ENCODE data around the gene MKS1. TPM values are rescaled to one million over a fixed set of nuclear protein-coding genes. Genes with fewer than 3 reads are reported as not detected.

Gene MKS1
- total RNA-seq, 1 experiment from 2014 or later: 23.9 TPM

GRCh38 chr17:58208344-58208743 is 10.7 kb downstream of the MKS1 start:
- H3K9ac ChIP-seq (ENCODE audit: low read length): no peak overlapping the region
- H3F3A ChIP-seq (ENCODE audit: low read length, unreplicated experiment): no peaks in the 10 kb centered on the region
- intact Hi-C loops (cut with micrococcal nuclease): no loop called here
- H3K4me3 ChIP-seq (ENCODE audit: low read length): no peak overlapping the region
- DNase-seq: no peak
- H3K27me3 ChIP-seq (ENCODE audit: low read length): no peaks in the 10 kb centered on the region
- H3K4me2 ChIP-seq (ENCODE audit: low read length): no peak overlapping the region
- no peaks in the 10 kb centered on the region for H3K9me2 ChIP-seq (replicated peaks; ENCODE audit: low read length)
- ChIA-PET POLR2A (ENCODE audit: unreplicated experiment) (no interaction called here), CTCF (no interaction called here)
- no peaks in the 10 kb centered on the region for H3K4me1 ChIP-seq (ENCODE audit: insufficient read depth, low read length)
- H3K9me3 ChIP-seq (ENCODE audit: low read length): no peaks in the 10 kb centered on the region
- no peaks in the 10 kb centered on the region for H4K20me1 ChIP-seq (ENCODE audit: low read length)
- H3K79me2 ChIP-seq (ENCODE audit: low read length): no peaks in the 10 kb centered on the region
- H2AFZ ChIP-seq (ENCODE audit: low read length): no peak overlapping the region
- H3K27ac ChIP-seq (ENCODE audit: low read length): no peak overlapping the region
- no TSS peak for BruUV-seq (replicated peaks)
- H3K36me3 ChIP-seq (ENCODE audit: low read depth, low read length): peaks cover 7% of the 10 kb centered on the region
- TF ChIP-seq, protein P1, sequence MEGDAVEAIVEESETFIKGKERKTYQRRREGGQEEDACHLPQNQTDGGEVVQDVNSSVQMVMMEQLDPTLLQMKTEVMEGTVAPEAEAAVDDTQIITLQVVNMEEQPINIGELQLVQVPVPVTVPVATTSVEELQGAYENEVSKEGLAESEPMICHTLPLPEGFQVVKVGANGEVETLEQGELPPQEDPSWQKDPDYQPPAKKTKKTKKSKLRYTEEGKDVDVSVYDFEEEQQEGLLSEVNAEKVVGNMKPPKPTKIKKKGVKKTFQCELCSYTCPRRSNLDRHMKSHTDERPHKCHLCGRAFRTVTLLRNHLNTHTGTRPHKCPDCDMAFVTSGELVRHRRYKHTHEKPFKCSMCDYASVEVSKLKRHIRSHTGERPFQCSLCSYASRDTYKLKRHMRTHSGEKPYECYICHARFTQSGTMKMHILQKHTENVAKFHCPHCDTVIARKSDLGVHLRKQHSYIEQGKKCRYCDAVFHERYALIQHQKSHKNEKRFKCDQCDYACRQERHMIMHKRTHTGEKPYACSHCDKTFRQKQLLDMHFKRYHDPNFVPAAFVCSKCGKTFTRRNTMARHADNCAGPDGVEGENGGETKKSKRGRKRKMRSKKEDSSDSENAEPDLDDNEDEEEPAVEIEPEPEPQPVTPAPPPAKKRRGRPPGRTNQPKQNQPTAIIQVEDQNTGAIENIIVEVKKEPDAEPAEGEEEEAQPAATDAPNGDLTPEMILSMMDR (conservative IDR thresholded peaks at IDR 0.05; ENCODE audit: low read depth, low read length): no peak
- TF ChIP-seq EZH2 (IDR thresholded peaks at IDR 0.05; ENCODE audit: low read length, unreplicated experiment): no peak
- no peak for ATAC-seq

DNA sequence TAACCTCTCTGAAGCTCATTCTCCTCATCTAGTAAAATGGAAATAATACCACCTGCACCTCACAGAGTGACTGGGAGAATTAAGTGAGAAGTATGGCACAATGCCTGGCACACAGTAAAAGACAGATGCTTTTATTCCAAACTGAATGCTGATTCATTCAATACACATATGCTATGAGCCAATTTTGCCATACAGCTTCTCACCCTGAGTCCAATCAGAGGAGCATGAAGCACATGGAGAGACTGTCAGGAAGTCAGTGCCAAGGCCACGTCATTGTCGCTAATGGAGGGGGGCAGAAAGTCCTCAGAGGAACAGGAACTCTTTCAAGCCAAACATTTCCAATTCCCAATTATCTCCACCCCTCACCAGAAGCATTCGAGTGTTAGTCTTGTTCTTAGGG is 11.6 kb downstream of the MKS1 start:
- no peaks in the 10 kb centered on the region for H3K9me3 ChIP-seq (ENCODE audit: low read length)
- no peak for DNase-seq
- no peaks in the 10 kb centered on the region for H3K9me2 ChIP-seq (replicated peaks; ENCODE audit: low read length)
- ChIA-PET POLR2A (ENCODE audit: unreplicated experiment) (no interaction called here), CTCF (no interaction called here)
- H3K4me1 ChIP-seq (ENCODE audit: insufficient read depth, low read length): no peaks in the 10 kb centered on the region
- H3K4me2 ChIP-seq (ENCODE audit: low read length): no peak overlapping the region
- H4K20me1 ChIP-seq (ENCODE audit: low read length): no peaks in the 10 kb centered on the region
- H3K36me3 ChIP-seq (ENCODE audit: low read depth, low read length): peaks cover 7% of the 10 kb centered on the region
- intact Hi-C loops (cut with micrococcal nuclease): no loop called here
- no peak overlapping the region for H3K27ac ChIP-seq (ENCODE audit: low read length)
- TF ChIP-seq, protein P1 (conservative IDR thresholded peaks at IDR 0.05; ENCODE audit: low read depth, low read length): no peak
- TF ChIP-seq EZH2phosphoT487 (IDR thresholded peaks at IDR 0.05; ENCODE audit: borderline replicate concordance, low read length) (no peak), EZH2 (IDR thresholded peaks at IDR 0.05; ENCODE audit: low read length, unreplicated experiment) (no peak)
- no peaks in the 10 kb centered on the region for H3K79me2 ChIP-seq (ENCODE audit: low read length)
- no peak for ATAC-seq
- no peaks in the 10 kb centered on the region for H3K27me3 ChIP-seq (ENCODE audit: low read length)
- BruUV-seq (replicated peaks): no TSS peak
- no peak overlapping the region for H3K4me3 ChIP-seq (ENCODE audit: low read length)
- H3K9ac ChIP-seq (ENCODE audit: low read length): no peak overlapping the region
- no peaks in the 10 kb centered on the region for H3F3A ChIP-seq (ENCODE audit: low read length, unreplicated experiment)
- no peak overlapping the region for H2AFZ ChIP-seq (ENCODE audit: low read length)

DNA sequence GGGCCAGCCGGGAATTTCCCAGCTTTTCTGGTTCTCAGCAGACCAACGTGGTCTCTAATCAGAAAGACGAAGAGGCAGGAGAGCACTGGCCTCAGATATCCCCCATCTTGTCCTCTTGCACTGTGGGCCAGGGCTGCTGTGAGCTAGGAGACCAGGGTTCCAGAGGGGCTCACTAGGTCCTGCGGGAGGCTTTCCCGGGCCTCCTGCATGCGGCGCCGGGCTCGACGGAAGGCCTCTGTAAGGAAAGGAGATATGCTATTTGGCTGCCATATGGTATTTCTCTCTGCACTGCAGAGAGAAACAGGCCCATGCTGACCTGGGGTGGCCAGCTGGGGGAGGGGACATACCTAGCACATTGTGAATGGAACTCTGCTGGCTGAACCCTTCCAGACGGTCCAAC is 13.1 kb downstream of the MKS1 start:
- no peaks in the 10 kb centered on the region for H3K27me3 ChIP-seq (ENCODE audit: low read length)
- no peak overlapping the region for H2AFZ ChIP-seq (ENCODE audit: low read length)
- ChIA-PET POLR2A (ENCODE audit: unreplicated experiment) (no interaction called here), CTCF (interaction anchor here (1.2 kb wide), 1 partner anchor 33 kb away, joined by 3 read pairs; no protein-coding TSS in a partner anchor)
- BruUV-seq (replicated peaks): no TSS peak
- H4K20me1 ChIP-seq (ENCODE audit: low read length): no peaks in the 10 kb centered on the region
- H3K9me3 ChIP-seq (ENCODE audit: low read length): no peaks in the 10 kb centered on the region
- peaks cover 7% of the 10 kb centered on the region for H3K36me3 ChIP-seq (ENCODE audit: low read depth, low read length)
- DNase-seq (no peak), ATAC-seq (no peak)
- TF ChIP-seq EZH2phosphoT487 (IDR thresholded peaks at IDR 0.05; ENCODE audit: borderline replicate concordance, low read length): no peak
- TF ChIP-seq EZH2 (IDR thresholded peaks at IDR 0.05; ENCODE audit: low read length, unreplicated experiment): no peak
- TF ChIP-seq, protein P1 (conservative IDR thresholded peaks at IDR 0.05; ENCODE audit: low read depth, low read length): no peak
- no peak overlapping the region for H3K9ac ChIP-seq (ENCODE audit: low read length)
- H3K4me1 ChIP-seq (ENCODE audit: insufficient read depth, low read length): no peaks in the 10 kb centered on the region
- H3K9me2 ChIP-seq (replicated peaks; ENCODE audit: low read length): no peaks in the 10 kb centered on the region
- intact Hi-C loops (cut with micrococcal nuclease): no loop called here
- H3K4me3 ChIP-seq (ENCODE audit: low read length): no peak overlapping the region
- H3K4me2 ChIP-seq (ENCODE audit: low read length): no peak overlapping the region
- no peaks in the 10 kb centered on the region for H3K79me2 ChIP-seq (ENCODE audit: low read length)
- no peaks in the 10 kb centered on the region for H3F3A ChIP-seq (ENCODE audit: low read length, unreplicated experiment)
- no peak overlapping the region for H3K27ac ChIP-seq (ENCODE audit: low read length)
